HepG2 (cell line): ENCODE measurements around the gene AQP11. TPM values are rescaled to one million over a fixed set of nuclear protein-coding genes. Genes with fewer than 3 reads are reported as not detected.

ENCODE experiments used
- ATAC-seq: fragments of 200-7000 bp; cut with Tn5 transposase; 3 replicates; pipeline ENCODE4 v1.9.1; 2020; ENCODE audit warnings: mild to moderate bottlenecking, moderate library complexity
- BruUV-seq: library from RNA; stranded (reverse); fragments of 400-500 nt; replicated peaks from 2 replicates; lab custom pipeline; 2021; lab: Mats Ljungman, UMichigan
- CTCF ChIA-PET: fragments of 300-600 bp; formaldehyde crosslinking; extraction: SDS; loops from one replicate; lab custom pipeline; 2021; ENCODE audit warnings: low total read pairs, inconsistent platforms, low intra/inter-chr PET ratio; lab: Yijun Ruan, JAX
- POLR2A ChIA-PET: fragments of 350-600 bp; sonication (Branson Sonifier 250); formaldehyde crosslinking; loops from one replicate; lab custom pipeline; 2020; ENCODE audit warnings: antibody characterized with exemption, inconsistent platforms; lab: Yijun Ruan, JAX
- DNase-seq: peaks from one replicate; pipeline ENCODE4 v3.0.0-alpha.2; 2015; ENCODE audit warnings: low spot score
- FAIRE-seq: peaks from 3 replicates; lab custom pipeline; 2011; peaks lifted over from hg19 to GRCh38; lab: Jason Lieb, UNC
- H2AFZ ChIP-seq: one replicate; pipeline ENCODE4 v1.6.1; 2011; ENCODE audit warnings: low read length, inconsistent platforms
- H3K27ac ChIP-seq: fragments of 300-600 bp; 3 replicates; pipeline ENCODE4 v1.8.0; 2011; ENCODE audit warnings: mixed run types, mild to moderate bottlenecking, mixed read lengths, low read length, inconsistent platforms; ENCODE audit not compliant: insufficient read depth; ENCODE audit errors: extremely low read length
- H3K27me3 ChIP-seq, 2 experiments: fragments of 200-600 bp in 1 of 2; 2 replicates in 1 of 2; 3 replicates in 1 of 2; pipeline versions ENCODE4 v1.6.0 to v1.8.0; 2011; ENCODE audit warnings: low read length in 2 of 2, mild to moderate bottlenecking in 2 of 2, moderate library complexity in 2 of 2, inconsistent platforms in 1 of 2; ENCODE audit not compliant: insufficient read depth in 2 of 2, control insufficient read depth in 1 of 2
- H3K36me3 ChIP-seq, 2 experiments: fragments of 200-600 bp in 1 of 2; replicated peaks in 1 of 2; 2 replicates in 1 of 2; 3 replicates in 1 of 2; pipeline versions ENCODE4 v1.5.1 to v1.8.0; 2011; ENCODE audit warnings: low read length in 2 of 2, inconsistent platforms in 1 of 2; ENCODE audit not compliant: insufficient read depth in 2 of 2, control insufficient read depth in 1 of 2
- H3K4me1 ChIP-seq: 2 replicates; pipeline ENCODE4 v1.5.1; 2012; ENCODE audit warnings: low read length, inconsistent platforms; ENCODE audit not compliant: insufficient read depth
- H3K4me2 ChIP-seq: 2 replicates; pipeline ENCODE4 v1.6.0; 2011; ENCODE audit warnings: low read depth, low read length, inconsistent platforms
- H3K4me3 ChIP-seq, 3 experiments: fragments of 200-600 bp in 1 of 3; sonication (generic), shearing (Covaris generic) in 1 of 3; replicated peaks in 1 of 3; 2 replicates each; pipeline ENCODE4 v1.5.1; 2011 to 2016; ENCODE audit warnings: low read length in 3 of 3, inconsistent platforms in 2 of 3, low read depth in 2 of 3, mild to moderate bottlenecking in 2 of 3, control low read depth in 1 of 3, mixed read lengths in 1 of 3; ENCODE audit not compliant: insufficient read depth in 1 of 3
- H3K79me2 ChIP-seq: one replicate; pipeline ENCODE4 v1.6.1; 2011; ENCODE audit warnings: low read length, inconsistent platforms; ENCODE audit not compliant: insufficient read depth
- H3K9ac ChIP-seq: 2 replicates; pipeline ENCODE4 v1.6.0; 2011; ENCODE audit warnings: mild to moderate bottlenecking, low read depth, low read length, inconsistent platforms; ENCODE audit not compliant: insufficient read depth
- H3K9me3 ChIP-seq: 2 replicates; pipeline ENCODE4 v1.5.1; 2012; ENCODE audit warnings: mild to moderate bottlenecking, low read length
- H4K20me1 ChIP-seq: 2 replicates; pipeline ENCODE4 v1.6.0; 2011; ENCODE audit warnings: inconsistent platforms, mild to moderate bottlenecking, low read length, moderate library complexity; ENCODE audit not compliant: insufficient read depth
- ARNT ChIP-seq: fragments of 450-650 bp; IDR thresholded peaks from 2 replicates; pipeline ENCODE4 v1.6.1; 2017
- ARNTL ChIP-seq: sonication (generic); formaldehyde crosslinking; IDR thresholded peaks from 2 replicates; pipeline ENCODE4 v1.4.0; 2020; ENCODE audit warnings: mild to moderate bottlenecking, missing genetic modification reagents
- HMG20A ChIP-seq: IDR thresholded peaks from 2 replicates; pipeline ENCODE4 v1.6.1; 2016; ENCODE audit warnings: borderline replicate concordance
- MXD1 ChIP-seq: sonication (generic); formaldehyde crosslinking; IDR thresholded peaks from 2 replicates; pipeline ENCODE4 v1.4.0; 2020; ENCODE audit warnings: mild to moderate bottlenecking, missing genetic modification reagents
- NR2C2 ChIP-seq: sonication (generic); formaldehyde crosslinking; IDR thresholded peaks from 2 replicates; pipeline ENCODE4 v1.4.0; 2020; ENCODE audit warnings: missing genetic modification reagents, mild to moderate bottlenecking, moderate library complexity, borderline replicate concordance
- RCOR2 ChIP-seq: IDR thresholded peaks from 2 replicates; pipeline ENCODE4 v1.6.1; 2016; ENCODE audit warnings: missing biosample characterization, missing genetic modification reagents
- TFAP4 ChIP-seq: sonication (generic); IDR thresholded peaks from 2 replicates; pipeline ENCODE4 v1.6.1; 2016; ENCODE audit warnings: low read depth, borderline replicate concordance
- TOPORS ChIP-seq: sonication (generic); formaldehyde crosslinking; IDR thresholded peaks from 2 replicates; pipeline ENCODE4 v1.8.0; 2023; ENCODE audit warnings: mild to moderate bottlenecking, missing genetic modification reagents
- ZNF329 ChIP-seq: sonication (generic); formaldehyde crosslinking; IDR thresholded peaks from 2 replicates; pipeline ENCODE4 v1.9.0; 2021; ENCODE audit warnings: low read depth, mild to moderate bottlenecking, missing genetic modification reagents
- in situ Hi-C: cut with HindIII; loops from 2 replicates; pipeline ENCODE4 v1.10.0; 2017; ENCODE audit warnings: low pct_unique_long_range_greater_than_20kb; ENCODE audit not compliant: extremely low pct_ligation_motif_present
- intact Hi-C: fragments of 100-400 bp; cut with micrococcal nuclease; formaldehyde crosslinking; loops from one replicate; pipeline ENCODE4 v1.10.0; 2022; ENCODE audit not compliant: unreplicated experiment
- polyA plus RNA-seq, 8 experiments: library from polyadenylated mRNA; depleted of rRNA in 3 of 8; stranded (reverse) in 7 of 8; unstranded in 1 of 8; fragments of >200 nt; fragmentation: Illumina TruSeq in 4 of 8; extraction: Trizol in 4 of 8; gene quantifications; 2 replicates each; pipeline versions ENCODE4 v1.2.1 to v1.2.3, GENCODE V29; 2011 to 2016; ENCODE audit warnings: low read depth in 4 of 8, missing spikeins in 1 of 8, mixed read lengths in 1 of 8; ENCODE audit not compliant: insufficient read depth in 1 of 8
- total RNA-seq, 5 experiments: library from RNA; depleted of rRNA; stranded (reverse); fragments of >200 nt; fragmentation: Illumina TruSeq; extraction: Trizol; gene quantifications; 2 replicates each; pipeline ENCODE4 v1.2.3, GENCODE V29; 2016; ENCODE audit warnings: low read depth in 1 of 5
- TF ChIP-seq, protein P1 (sequence below): sonication (generic); formaldehyde crosslinking; IDR thresholded peaks from 2 replicates; pipeline ENCODE4 v1.5.1; 2020; ENCODE audit warnings: mild to moderate bottlenecking, missing genetic modification reagents, moderate library complexity

AQP11 gene
- total and polyA plus RNA-seq, 2 of the 13 experiments (the other 11 are each of a cell fraction or from before 2014, with no cell fraction given): 10.4 to 15.3 TPM

GRCh38 chr11:77611921-77612320 is 22.2 kb downstream of the AQP11 start:
- H3K9ac ChIP-seq: no peak overlapping the region
- POLR2A ChIA-PET: interaction anchor here (0.6 kb wide), 1 partner anchor 1285 kb away, joined by 3 read pairs; no protein-coding TSS in a partner anchor
- CTCF ChIA-PET: no interaction called here

More at GRCh38 chr11:77611921-77612320, 22.2 kb downstream of the AQP11 start:
- H3K36me3 ChIP-seq: peaks cover 6 to 59% of the 10 kb centered on the region in 2 experiments
- DNase-seq (no peak), ATAC-seq (peak; percentile 29; the same call in 1 of the 3 replicates), FAIRE-seq (no peak)
- intact Hi-C loops: no loop called here
- TF ChIP-seq ZNF329 (CRISPR knock-in tag): no peak
- no peak for TF ChIP-seq HMG20A (CRISPR knock-in tag)
- TF ChIP-seq MXD1 (CRISPR knock-in tag): no peak
- TF ChIP-seq TFAP4: no peak
- TF ChIP-seq, protein P1, sequence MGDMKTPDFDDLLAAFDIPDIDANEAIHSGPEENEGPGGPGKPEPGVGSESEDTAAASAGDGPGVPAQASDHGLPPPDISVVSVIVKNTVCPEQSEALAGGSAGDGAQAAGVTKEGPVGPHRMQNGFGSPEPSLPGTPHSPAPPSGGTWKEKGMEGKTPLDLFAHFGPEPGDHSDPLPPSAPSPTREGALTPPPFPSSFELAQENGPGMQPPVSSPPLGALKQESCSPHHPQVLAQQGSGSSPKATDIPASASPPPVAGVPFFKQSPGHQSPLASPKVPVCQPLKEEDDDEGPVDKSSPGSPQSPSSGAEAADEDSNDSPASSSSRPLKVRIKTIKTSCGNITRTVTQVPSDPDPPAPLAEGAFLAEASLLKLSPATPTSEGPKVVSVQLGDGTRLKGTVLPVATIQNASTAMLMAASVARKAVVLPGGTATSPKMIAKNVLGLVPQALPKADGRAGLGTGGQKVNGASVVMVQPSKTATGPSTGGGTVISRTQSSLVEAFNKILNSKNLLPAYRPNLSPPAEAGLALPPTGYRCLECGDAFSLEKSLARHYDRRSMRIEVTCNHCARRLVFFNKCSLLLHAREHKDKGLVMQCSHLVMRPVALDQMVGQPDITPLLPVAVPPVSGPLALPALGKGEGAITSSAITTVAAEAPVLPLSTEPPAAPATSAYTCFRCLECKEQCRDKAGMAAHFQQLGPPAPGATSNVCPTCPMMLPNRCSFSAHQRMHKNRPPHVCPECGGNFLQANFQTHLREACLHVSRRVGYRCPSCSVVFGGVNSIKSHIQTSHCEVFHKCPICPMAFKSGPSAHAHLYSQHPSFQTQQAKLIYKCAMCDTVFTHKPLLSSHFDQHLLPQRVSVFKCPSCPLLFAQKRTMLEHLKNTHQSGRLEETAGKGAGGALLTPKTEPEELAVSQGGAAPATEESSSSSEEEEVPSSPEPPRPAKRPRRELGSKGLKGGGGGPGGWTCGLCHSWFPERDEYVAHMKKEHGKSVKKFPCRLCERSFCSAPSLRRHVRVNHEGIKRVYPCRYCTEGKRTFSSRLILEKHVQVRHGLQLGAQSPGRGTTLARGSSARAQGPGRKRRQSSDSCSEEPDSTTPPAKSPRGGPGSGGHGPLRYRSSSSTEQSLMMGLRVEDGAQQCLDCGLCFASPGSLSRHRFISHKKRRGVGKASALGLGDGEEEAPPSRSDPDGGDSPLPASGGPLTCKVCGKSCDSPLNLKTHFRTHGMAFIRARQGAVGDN (CRISPR knock-in tag): no peak
- no peak for TF ChIP-seq ARNT
- no peak for TF ChIP-seq TOPORS (CRISPR knock-in tag)
- no peak for TF ChIP-seq ARNTL (CRISPR knock-in tag)
- no peak for TF ChIP-seq NR2C2 (CRISPR knock-in tag)
- no peak for TF ChIP-seq RCOR2 (CRISPR knock-in tag)
- H3K79me2 ChIP-seq: no peaks in the 10 kb centered on the region
- H3K27me3 ChIP-seq: no peaks in the 10 kb centered on the region
- no peaks in the 10 kb centered on the region for H3K4me1 ChIP-seq
- no peaks in the 10 kb centered on the region for H3K9me3 ChIP-seq
- no peak overlapping the region for H3K27ac ChIP-seq
- no peaks in the 10 kb centered on the region for H4K20me1 ChIP-seq
- in situ Hi-C loops: no loop called here
- no peak overlapping the region for H3K4me3 ChIP-seq
- no peak overlapping the region for H3K4me2 ChIP-seq
- BruUV-seq: no TSS peak
- no peak overlapping the region for H2AFZ ChIP-seq
